ENCODE data around the gene LAMA4. TPM values are rescaled to one million over a fixed set of nuclear protein-coding genes. Genes with fewer than 3 reads are reported as not detected.

Gene LAMA4
- total RNA-seq, 1 donor from 2014 or later, result 46.4 TPM

DNA sequence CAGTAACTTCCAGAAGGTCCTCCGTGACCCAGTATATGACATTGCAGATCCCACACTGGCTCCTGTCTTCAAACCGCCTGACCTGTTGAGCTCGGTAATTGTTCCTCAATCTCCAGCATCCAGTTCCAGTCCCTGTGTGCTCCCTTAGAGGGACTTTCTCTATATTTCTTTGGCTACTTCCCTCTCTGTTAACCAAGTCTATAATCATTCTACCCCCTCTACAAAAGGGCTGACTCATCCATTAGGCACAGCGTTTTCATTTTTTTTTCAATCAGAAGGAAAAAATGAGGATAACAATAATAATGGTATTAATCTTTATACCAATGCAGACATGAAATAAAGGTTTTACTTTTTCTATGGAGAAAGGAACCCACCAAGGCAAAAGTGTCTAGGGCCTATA, 97.7 kb downstream of the LAMA4 start:
- H3K36me3 Mint-ChIP-seq, result peaks cover 2% of the 10 kb centered on the region

DNA sequence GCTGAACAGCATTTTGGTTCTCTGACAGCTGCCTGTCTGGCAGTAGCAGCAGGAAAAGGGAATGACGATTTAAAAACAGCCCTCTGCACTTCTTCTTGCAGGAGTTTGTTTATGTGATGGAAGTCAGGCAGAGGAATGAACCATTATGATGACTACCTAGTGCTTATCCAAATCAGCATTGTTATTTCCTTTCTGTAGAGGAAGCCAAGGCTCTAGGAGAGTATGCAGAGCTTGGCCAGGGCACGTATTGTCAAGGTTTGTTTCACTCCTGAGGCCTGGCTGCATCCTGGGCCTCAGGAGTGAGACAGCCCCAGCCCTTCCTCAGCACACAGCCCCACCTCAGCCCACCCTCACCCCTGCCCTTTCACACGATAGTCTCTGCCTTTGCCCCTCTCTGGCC, 98.5 kb downstream of the LAMA4 start:
- no peak for DNase-seq (ENCODE audit: low spot score in 2 of 2, unreplicated experiment in 2 of 2)
- H3K27ac Mint-ChIP-seq, result no peak overlapping the region
- no peaks in the 10 kb centered on the region for H3K9me3 Mint-ChIP-seq
- peaks cover 13% of the 10 kb centered on the region for H3K4me1 Mint-ChIP-seq
- no peaks in the 10 kb centered on the region for H3K36me3 Mint-ChIP-seq
- H3K27me3 Mint-ChIP-seq (ENCODE audit: low read depth), result no peaks in the 10 kb centered on the region
- no peak overlapping the region for H3K4me3 Mint-ChIP-seq
- TF ChIP-seq, protein P1, sequence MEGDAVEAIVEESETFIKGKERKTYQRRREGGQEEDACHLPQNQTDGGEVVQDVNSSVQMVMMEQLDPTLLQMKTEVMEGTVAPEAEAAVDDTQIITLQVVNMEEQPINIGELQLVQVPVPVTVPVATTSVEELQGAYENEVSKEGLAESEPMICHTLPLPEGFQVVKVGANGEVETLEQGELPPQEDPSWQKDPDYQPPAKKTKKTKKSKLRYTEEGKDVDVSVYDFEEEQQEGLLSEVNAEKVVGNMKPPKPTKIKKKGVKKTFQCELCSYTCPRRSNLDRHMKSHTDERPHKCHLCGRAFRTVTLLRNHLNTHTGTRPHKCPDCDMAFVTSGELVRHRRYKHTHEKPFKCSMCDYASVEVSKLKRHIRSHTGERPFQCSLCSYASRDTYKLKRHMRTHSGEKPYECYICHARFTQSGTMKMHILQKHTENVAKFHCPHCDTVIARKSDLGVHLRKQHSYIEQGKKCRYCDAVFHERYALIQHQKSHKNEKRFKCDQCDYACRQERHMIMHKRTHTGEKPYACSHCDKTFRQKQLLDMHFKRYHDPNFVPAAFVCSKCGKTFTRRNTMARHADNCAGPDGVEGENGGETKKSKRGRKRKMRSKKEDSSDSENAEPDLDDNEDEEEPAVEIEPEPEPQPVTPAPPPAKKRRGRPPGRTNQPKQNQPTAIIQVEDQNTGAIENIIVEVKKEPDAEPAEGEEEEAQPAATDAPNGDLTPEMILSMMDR (IDR thresholded peaks at IDR 0.05; ENCODE audit: unreplicated experiment), result no peak

More for the DNA sequence above, 97.7 kb downstream of the LAMA4 start:
- TF ChIP-seq, protein P1 (IDR thresholded peaks at IDR 0.05; ENCODE audit: unreplicated experiment), result no peak
- H3K4me1 Mint-ChIP-seq, result peaks cover 13% of the 10 kb centered on the region
- no peak for DNase-seq (ENCODE audit: low spot score in 2 of 2, unreplicated experiment in 2 of 2)
- H3K27me3 Mint-ChIP-seq (ENCODE audit: low read depth), result no peaks in the 10 kb centered on the region
- no peaks in the 10 kb centered on the region for H3K9me3 Mint-ChIP-seq
- no peak overlapping the region for H3K4me3 Mint-ChIP-seq
- no peak overlapping the region for H3K27ac Mint-ChIP-seq

DNA sequence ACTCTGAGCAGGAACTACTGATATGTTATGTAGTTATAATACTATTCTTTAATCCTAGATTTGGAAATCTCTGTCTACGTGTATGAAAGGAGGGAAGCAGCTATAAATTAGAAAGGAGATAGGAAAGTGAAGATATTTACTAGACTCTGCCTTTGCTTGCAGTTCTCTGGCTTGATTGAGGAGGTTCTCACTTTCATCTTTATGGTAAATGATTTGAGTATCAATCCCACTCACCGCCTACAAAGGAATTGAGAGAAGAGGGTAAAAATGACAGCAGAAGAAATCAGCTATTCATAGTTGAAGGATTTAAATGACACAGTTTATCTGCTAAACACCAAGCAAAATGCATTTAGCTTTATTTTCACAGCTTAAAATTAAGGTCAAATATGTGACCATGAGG, 99.7 kb downstream of the LAMA4 start:
- H3K4me3 Mint-ChIP-seq, result no peak overlapping the region
- TF ChIP-seq, protein P1 (IDR thresholded peaks at IDR 0.05; ENCODE audit: unreplicated experiment), result no peak
- no peaks in the 10 kb centered on the region for H3K27me3 Mint-ChIP-seq (ENCODE audit: low read depth)
- H3K4me1 Mint-ChIP-seq, result peaks cover 17% of the 10 kb centered on the region
- DNase-seq (ENCODE audit: low spot score in 2 of 2, unreplicated experiment in 2 of 2), result no peak
- no peaks in the 10 kb centered on the region for H3K9me3 Mint-ChIP-seq
- no peaks in the 10 kb centered on the region for H3K36me3 Mint-ChIP-seq
- no peak overlapping the region for H3K27ac Mint-ChIP-seq

DNA sequence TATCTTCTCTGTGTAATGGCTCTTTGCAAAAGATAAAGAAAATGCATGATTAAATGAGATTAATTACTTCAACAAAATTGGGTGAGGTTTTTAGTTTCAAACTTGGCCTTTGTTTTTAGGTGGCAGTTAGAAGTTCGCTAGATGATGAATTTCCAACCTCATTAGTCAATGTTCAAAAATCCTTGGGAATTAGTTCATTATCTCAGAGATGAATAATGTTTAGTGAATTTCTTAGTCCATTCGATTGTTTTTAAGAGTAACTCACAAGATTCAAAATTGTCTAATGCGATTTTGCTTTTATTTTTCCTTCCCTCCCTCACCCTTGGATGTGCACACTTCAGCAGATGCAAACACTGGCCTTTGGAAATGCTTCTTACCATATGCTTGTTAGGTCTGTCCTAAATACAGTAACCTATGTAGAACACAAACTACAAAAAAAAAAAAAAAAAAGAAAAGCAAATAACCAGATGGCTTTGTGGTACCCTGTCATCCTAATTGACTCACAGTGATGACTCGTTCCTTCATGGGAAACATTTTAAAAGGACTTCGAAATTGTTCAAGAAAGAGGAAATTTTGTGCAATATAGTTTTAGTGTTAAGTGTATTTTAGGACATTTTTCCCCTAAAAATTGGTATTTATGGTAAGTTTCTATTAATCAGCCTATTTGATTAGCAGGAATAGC, 100.3 kb downstream of the LAMA4 start:
- no peak for DNase-seq (ENCODE audit: low spot score in 2 of 2, unreplicated experiment in 2 of 2)
- TF ChIP-seq, protein P1 (IDR thresholded peaks at IDR 0.05; ENCODE audit: unreplicated experiment), result no peak
- no peaks in the 10 kb centered on the region for H3K36me3 Mint-ChIP-seq
- H3K4me1 Mint-ChIP-seq, result peaks cover 21% of the 10 kb centered on the region
- no peak overlapping the region for H3K27ac Mint-ChIP-seq
- H3K4me3 Mint-ChIP-seq, result no peak overlapping the region
- H3K27me3 Mint-ChIP-seq (ENCODE audit: low read depth), result no peaks in the 10 kb centered on the region
- H3K9me3 Mint-ChIP-seq, result no peaks in the 10 kb centered on the region

DNA sequence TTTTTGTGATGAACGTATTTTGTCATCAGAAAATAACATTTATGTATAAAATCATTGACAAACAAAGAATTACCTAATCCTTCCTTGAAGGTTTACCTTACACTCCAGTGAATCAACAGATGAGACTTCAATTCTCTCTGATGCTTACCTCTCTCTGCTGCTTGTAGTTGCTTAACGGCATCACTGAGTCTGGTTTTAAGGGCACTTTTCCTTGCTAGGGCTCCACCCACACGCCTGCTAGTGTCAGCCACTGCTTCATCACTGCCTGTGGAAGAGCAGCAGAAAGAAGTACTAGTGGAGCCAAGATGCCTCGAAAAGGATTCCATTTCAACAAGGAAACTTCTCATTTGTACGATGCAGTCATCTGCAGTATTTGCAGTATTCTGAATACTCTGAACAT, 104.0 kb downstream of the LAMA4 start:
- Mint-ChIP-seq H3K9me3 (no peaks in the 10 kb centered on the region), H3K4me3 (no peak overlapping the region), H3K4me1 (peaks cover 16% of the 10 kb centered on the region), H3K36me3 (peaks cover 2% of the 10 kb centered on the region), H3K27me3 (ENCODE audit: low read depth) (no peaks in the 10 kb centered on the region), H3K27ac (no peak overlapping the region)
- no peak for DNase-seq (ENCODE audit: low spot score in 2 of 2, unreplicated experiment in 2 of 2)
- TF ChIP-seq, protein P1 (IDR thresholded peaks at IDR 0.05; ENCODE audit: unreplicated experiment), result no peak

All from mesothelial cell of epicardium (in vitro differentiated cells).